Adrenal gland (tissue), 12 donors: ENCODE data around the gene SLU7. TPM values are rescaled to one million over a fixed set of nuclear protein-coding genes. Genes with fewer than 3 reads are reported as not detected.

Source experiments
- DNase-seq, 7 donors: peaks; one replicate each; pipeline ENCODE4 v3.0.0-alpha.2; 2019 to 2020
- H3K27ac ChIP-seq, 5 donors: fragments of 200-600 bp; sonication (generic) in 4 of 5; 1 replicate in 3 of 5; 2 replicates in 2 of 5; pipeline versions ENCODE4 v1.5.1 to v1.8.0; 2016 to 2020; ENCODE audit warnings: mild to moderate bottlenecking in 1 of 5
- H3K27me3 ChIP-seq: fragments of 200-600 bp; 2 replicates; pipeline ENCODE4 v1.8.0; 2021
- H3K36me3 ChIP-seq, 2 donors: fragments of 200-600 bp; replicated peaks in 1 of 2; 1 replicate in 1 of 2; 2 replicates in 1 of 2; pipeline versions ENCODE4 v1.5.1 to v1.8.0; 2018 to 2022
- H3K4me1 ChIP-seq, 2 donors: fragments of 200-600 bp; replicated peaks in 1 of 2; 1 replicate in 1 of 2; 2 replicates in 1 of 2; pipeline versions ENCODE4 v1.5.1 to v1.8.0; 2018 to 2021
- H3K4me3 ChIP-seq, 4 donors: fragments of 200-600 bp; sonication (generic) in 3 of 4; one replicate each; pipeline ENCODE4 v1.5.1; 2016 to 2018
- H3K9me3 ChIP-seq, 3 donors: fragments of 200-600 bp; sonication (generic) in 1 of 3; replicated peaks in 1 of 3; 1 replicate in 2 of 3; 2 replicates in 1 of 3; pipeline versions ENCODE4 v1.5.1 to v1.8.0; 2016 to 2021
- CTCF ChIP-seq, 6 experiments: fragments of 450-650 bp in 4 of 6; fragments of 200-600 bp in 2 of 6; sonication (generic) in 1 of 6; IDR thresholded peaks; 1 replicate in 5 of 6; 2 replicates in 1 of 6; pipeline versions ENCODE4 v1.5.1 to v1.8.0; 2016 to 2021; ENCODE audit warnings: antibody characterized with exemption in 6 of 6, mild to moderate bottlenecking in 2 of 6, moderate library complexity in 1 of 6
- POLR2A ChIP-seq, 2 donors: fragments of 450-650 bp; IDR thresholded peaks; one replicate each; pipeline ENCODE4 v1.6.1; 2017; ENCODE audit warnings: antibody characterized with exemption in 2 of 2, mild to moderate bottlenecking in 2 of 2, moderate library complexity in 1 of 2
- WGBS, 4 donors: extraction: QIAGEN DNeasy Blood & Tissue Kit in 2 of 4; methylation state at CpG; one replicate each; pipeline versions ENCODE4 v1.1.5 to v1.1.7; 2013 to 2017; 5-methylcytosine and 5-hydroxymethylcytosine counted together
- intact Hi-C, 2 donors: fragments of 100-400 bp; cut with DNase I; formaldehyde crosslinking; loops; one replicate each; pipeline versions ENCODE4 v1.14.1 to v1.15.0; 2022 to 2023
- polyA plus RNA-seq, 3 donors: library from polyadenylated mRNA; stranded (reverse); fragments of 200-250 nt in 2 of 3; fragments of 350-450 nt in 1 of 3; fragmentation: Illumina TruSeq in 1 of 3; extraction: RNeasy Lipid Tissue Mini Kit (QIAGEN cat#74804) in 1 of 3; gene quantifications; one replicate each; pipeline ENCODE4 v1.2.3, GENCODE V29; 2013 to 2014
- total RNA-seq, 9 donors: library from RNA; depleted of rRNA in 4 of 9; stranded (reverse); fragments of >200 nt in 4 of 9; fragments of 120-200 nt in 1 of 9; fragmentation: NEBNext Ultra II Directional in 1 of 9; extraction: Animal tissue kit (Norgen Biotek cat#: 25700) in 1 of 9; gene quantifications; one replicate each; pipeline versions ENCODE4 v1.1.0 to v1.2.4, GENCODE V29; 2013 to 2023
- donor health status: healthy with polysubstance abuse.
- donor health status: Bipolar disorder and iron deficiency.
- donor health status: DM: yes; HTN: yes; CAD: no.
- donor health status: DM: no; HTN: no; CAD: no.
- donor health status: DM: no; HTN: no; CAD: no.
- donor health status: DM: yes; HTN: yes; CAD: no.

The SLU7 gene
- total and polyA plus RNA-seq, 12 donors = 27.1 to 138 (median 47.7) TPM

GRCh38 chr5:160385496-160385895, 33.4 kb downstream of the SLU7 start:
- H3K4me3 ChIP-seq = no peak overlapping the region
- TF ChIP-seq CTCF (IDR thresholded peaks at IDR 0.05) = no peak
- no peak for TF ChIP-seq POLR2A (IDR thresholded peaks at IDR 0.05)
- H3K4me1 ChIP-seq = no peaks in the 10 kb centered on the region
- no peaks in the 10 kb centered on the region for H3K36me3 ChIP-seq
- no peak for DNase-seq
- H3K9me3 ChIP-seq = peaks cover 0 to 4% (median 0%) of the 10 kb centered on the region in 3 donors
- H3K27ac ChIP-seq = no peak overlapping the region
- no peaks in the 10 kb centered on the region for H3K27me3 ChIP-seq
- intact Hi-C loops = loop anchor here in 1 of 2 donors (5.0 kb wide), 1 partner anchor 363 kb away; no protein-coding TSS in a partner anchor

DNA sequence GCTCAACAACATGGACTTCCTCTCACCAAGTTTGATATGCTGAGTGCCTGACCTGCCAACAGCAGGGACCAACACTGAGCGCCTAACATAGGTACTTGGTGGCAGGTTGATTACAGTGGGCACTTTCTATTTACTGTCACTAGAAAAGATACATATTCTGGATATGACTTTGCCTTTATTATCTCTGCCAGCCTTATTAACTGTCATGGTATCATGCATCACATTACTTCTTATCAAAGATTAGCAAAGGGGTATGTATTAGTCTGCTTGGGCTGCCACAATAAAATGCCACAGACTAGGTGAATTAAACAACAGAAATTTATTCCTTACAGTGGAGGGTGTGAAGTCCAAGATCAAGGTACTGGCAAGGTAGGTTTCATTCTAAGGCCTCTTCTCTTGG, 34.2 kb downstream of the SLU7 start:
- no peak for DNase-seq
- peaks cover 0 to 4% (median 0%) of the 10 kb centered on the region in 3 donors for H3K9me3 ChIP-seq
- no peaks in the 10 kb centered on the region for H3K27me3 ChIP-seq
- H3K4me1 ChIP-seq = no peaks in the 10 kb centered on the region
- WGBS, 4 donors = 91 to 100% (median 100%) methylated on average over 1 of the region's 1 CpG
- H3K36me3 ChIP-seq = no peaks in the 10 kb centered on the region
- intact Hi-C loops = loop anchor here in 1 of 2 donors (5.0 kb wide), 1 partner anchor 362 kb away; no protein-coding TSS in a partner anchor
- no peak for TF ChIP-seq CTCF (IDR thresholded peaks at IDR 0.05)
- no peak for TF ChIP-seq POLR2A (IDR thresholded peaks at IDR 0.05)
- no peak overlapping the region for H3K27ac ChIP-seq
- no peak overlapping the region for H3K4me3 ChIP-seq

- H3K27ac ChIP-seq = no peak overlapping the region
- 58 to 70% (median 67%) methylated on average over 3 of the region's 3 CpGs for WGBS, 4 donors
- H3K27me3 ChIP-seq = no peaks in the 10 kb centered on the region
- no peak overlapping the region for H3K4me3 ChIP-seq
- intact Hi-C loops = no loop called here
- no peak for DNase-seq
- H3K4me1 ChIP-seq = no peaks in the 10 kb centered on the region
- TF ChIP-seq CTCF (IDR thresholded peaks at IDR 0.05) (no peak), POLR2A (IDR thresholded peaks at IDR 0.05) (no peak)
- H3K9me3 ChIP-seq = peaks cover 0 to 4% (median 0%) of the 10 kb centered on the region in 3 donors
- no peaks in the 10 kb centered on the region for H3K36me3 ChIP-seq
These were observed 36.5 kb downstream of the SLU7 start for GRCh38 chr5:160382346-160382745.

- 71 to 84% (median 76%) methylated on average over 2 of the region's 2 CpGs for WGBS, 4 donors
- Histone ChIP-seq H3K36me3 (no peaks in the 10 kb centered on the region), H3K27ac (no peak overlapping the region), H3K4me3 (no peak overlapping the region), H3K4me1 (no peaks in the 10 kb centered on the region), H3K9me3 (no peaks in the 10 kb centered on the region), H3K27me3 (no peaks in the 10 kb centered on the region)
- no peak for DNase-seq
- no peak for TF ChIP-seq POLR2A (IDR thresholded peaks at IDR 0.05)
- TF ChIP-seq CTCF (IDR thresholded peaks at IDR 0.05) = no peak
- intact Hi-C loops = no loop called here
These were observed 38.8 kb downstream of the SLU7 start for GRCh38 chr5:160380041-160380440.
